Activated CD4-positive, alpha-beta memory T cell treated with anti-CD3 and anti-CD28 coated beads for 36 hours (primary cell): ENCODE data around the gene RASA3. TPM values are rescaled to one million over a fixed set of nuclear protein-coding genes. Genes with fewer than 3 reads are reported as not detected.

Source experiments
- CTCF ChIA-PET: fragments of 350-600 bp; sonication (Branson Sonifier 250); formaldehyde crosslinking; loops from one replicate; lab custom pipeline; 2021; ENCODE audit warnings: antibody characterized with exemption, inconsistent platforms; lab: Charles Lee
- POLR2A ChIA-PET: fragments of 350-600 bp; sonication (Branson Sonifier 250); formaldehyde crosslinking; loops from one replicate; lab custom pipeline; 2021; ENCODE audit warnings: antibody characterized with exemption; lab: Charles Lee
- DNase-seq: peaks from one replicate; pipeline ENCODE4 v3.0.0-alpha.2; 2020
- H3K27ac Mint-ChIP-seq: one replicate; pipeline ENCODE4 v1.8.0; 2021; ENCODE audit warnings: mixed read lengths
- H3K27me3 Mint-ChIP-seq: one replicate; pipeline ENCODE4 v1.8.0; 2021; ENCODE audit warnings: mixed read lengths
- H3K36me3 Mint-ChIP-seq: one replicate; pipeline ENCODE4 v1.8.0; 2021; ENCODE audit warnings: mixed read lengths
- H3K4me1 Mint-ChIP-seq: one replicate; pipeline ENCODE4 v1.8.0; 2021; ENCODE audit warnings: low read depth, mixed read lengths
- H3K4me3 Mint-ChIP-seq: one replicate; pipeline ENCODE4 v1.8.0; 2021; ENCODE audit warnings: mild to moderate bottlenecking, mixed read lengths
- H3K9me3 Mint-ChIP-seq: one replicate; pipeline ENCODE4 v1.8.0; 2021; ENCODE audit warnings: mixed read lengths
- intact Hi-C: fragments of 100-400 bp; cut with micrococcal nuclease; formaldehyde crosslinking; loops from one replicate; pipeline ENCODE4 v1.15.1; 2023
- total RNA-seq, 2 experiments: library from RNA; stranded (reverse); gene quantifications; one replicate each; pipeline ENCODE4 v1.2.3, GENCODE V29; 2021

RASA3 gene
- total RNA-seq, 2 experiments from 2014 or later = 45.9 to 49.3 TPM

DNA sequence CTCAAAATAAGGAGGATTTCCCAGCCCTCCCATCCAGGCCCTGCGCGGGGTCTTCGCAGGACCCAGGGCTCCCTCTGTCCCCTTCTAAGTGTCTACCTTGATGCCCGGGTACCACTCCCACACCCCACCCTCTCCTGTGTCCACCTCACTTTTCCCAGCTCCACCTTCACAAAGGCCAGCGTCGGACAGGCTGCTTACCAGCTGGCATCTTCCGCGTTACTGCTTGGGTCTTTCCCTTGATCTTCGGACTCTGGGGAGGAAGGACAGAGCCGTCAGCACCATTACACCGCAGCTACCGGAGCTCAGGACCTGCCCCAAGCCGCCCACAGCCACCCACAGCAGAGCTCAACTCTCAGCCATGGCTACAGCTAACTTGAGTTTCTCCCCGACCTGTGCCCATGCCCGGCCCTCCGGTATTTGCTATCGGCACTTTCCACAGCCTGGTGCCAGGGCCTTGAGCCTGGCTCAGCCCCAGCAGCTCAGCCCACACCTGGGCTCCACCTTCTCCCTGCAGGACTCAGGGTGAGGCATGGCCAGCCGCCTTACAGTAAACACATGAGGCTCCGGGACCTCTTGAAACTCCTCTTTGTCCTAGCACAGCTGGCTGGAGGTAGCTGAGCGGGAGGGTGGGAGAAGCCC, 162.3 kb downstream of the RASA3 start:
- Mint-ChIP-seq H3K27ac (no peak overlapping the region), H3K4me3 (no peak overlapping the region), H3K4me1 (no peaks in the 10 kb centered on the region), H3K36me3 (peaks cover 8% of the 10 kb centered on the region), H3K9me3 (no peaks in the 10 kb centered on the region), H3K27me3 (no peaks in the 10 kb centered on the region)
- ChIA-PET CTCF (no interaction called here), POLR2A (no interaction called here)
- intact Hi-C loops = no loop called here
- DNase-seq = no peak

GRCh38 chr13:113969311-113969972, 163.0 kb downstream of the RASA3 start:
- no peaks in the 10 kb centered on the region for H3K4me1 Mint-ChIP-seq
- H3K27ac Mint-ChIP-seq = no peak overlapping the region
- intact Hi-C loops = no loop called here
- POLR2A ChIA-PET = no interaction called here
- peaks cover 8% of the 10 kb centered on the region for H3K36me3 Mint-ChIP-seq
- no peaks in the 10 kb centered on the region for H3K27me3 Mint-ChIP-seq
- H3K4me3 Mint-ChIP-seq = no peak overlapping the region
- no peak for DNase-seq
- no peaks in the 10 kb centered on the region for H3K9me3 Mint-ChIP-seq
- CTCF ChIA-PET = no interaction called here

GRCh38 chr13:113968463-113969310, 163.7 kb downstream of the RASA3 start:
- DNase-seq = no peak
- Mint-ChIP-seq H3K4me1 (no peaks in the 10 kb centered on the region), H3K27me3 (no peaks in the 10 kb centered on the region), H3K36me3 (peaks cover 5% of the 10 kb centered on the region), H3K9me3 (no peaks in the 10 kb centered on the region), H3K27ac (no peak overlapping the region), H3K4me3 (no peak overlapping the region)
- CTCF ChIA-PET = no interaction called here
- intact Hi-C loops = no loop called here
- POLR2A ChIA-PET = no interaction called here

DNA sequence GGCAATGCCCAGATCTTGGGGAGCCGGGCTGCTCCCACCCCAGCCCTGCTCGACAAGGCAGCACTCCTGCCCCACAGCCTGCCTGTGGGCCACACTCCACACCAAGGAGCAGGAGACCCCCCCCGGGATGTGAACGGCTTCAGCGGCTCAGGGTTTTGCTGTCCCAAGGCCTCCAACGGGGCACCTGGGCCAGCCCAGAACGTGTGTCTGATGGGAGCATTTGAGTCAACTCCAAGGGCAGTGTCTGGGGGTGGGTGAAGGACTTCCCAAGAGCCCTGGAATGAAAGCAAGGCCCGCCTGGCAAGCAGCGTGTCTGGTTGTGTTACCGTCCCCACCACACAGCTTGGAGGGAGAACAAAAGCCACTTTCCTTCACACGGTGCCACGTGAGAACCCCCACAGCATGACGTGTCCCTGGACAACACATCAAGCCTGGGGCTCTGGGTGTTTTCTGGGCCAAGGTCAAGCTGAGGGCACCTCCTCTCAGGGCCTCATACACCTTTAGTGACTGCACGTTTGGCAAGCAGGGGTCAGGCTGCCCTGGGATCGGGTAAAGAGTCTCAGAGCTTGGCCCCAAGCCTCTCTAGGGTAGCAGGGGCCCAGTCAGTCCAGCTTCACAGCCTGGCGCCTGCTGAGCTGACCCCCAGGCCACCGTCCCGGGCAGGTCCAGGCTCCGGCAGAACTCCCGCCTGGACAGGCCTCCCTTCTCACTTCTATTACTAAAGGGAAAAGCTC, 164.5 kb downstream of the RASA3 start:
- Mint-ChIP-seq H3K4me1 (no peaks in the 10 kb centered on the region), H3K9me3 (no peaks in the 10 kb centered on the region), H3K36me3 (peaks cover 5% of the 10 kb centered on the region), H3K27me3 (no peaks in the 10 kb centered on the region), H3K27ac (no peak overlapping the region), H3K4me3 (no peak overlapping the region)
- intact Hi-C loops = no loop called here
- no peak for DNase-seq
- POLR2A ChIA-PET = no interaction called here
- CTCF ChIA-PET = no interaction called here

- no peak for DNase-seq
- H3K27ac Mint-ChIP-seq = no peak overlapping the region
- no peak overlapping the region for H3K4me3 Mint-ChIP-seq
- no peaks in the 10 kb centered on the region for H3K4me1 Mint-ChIP-seq
- intact Hi-C loops = no loop called here
- no peaks in the 10 kb centered on the region for H3K27me3 Mint-ChIP-seq
- H3K9me3 Mint-ChIP-seq = no peaks in the 10 kb centered on the region
- ChIA-PET CTCF (no interaction called here), POLR2A (no interaction called here)
- H3K36me3 Mint-ChIP-seq = peaks cover 5% of the 10 kb centered on the region
These were observed 165.2 kb downstream of the RASA3 start for GRCh38 chr13:113967206-113967720.

GRCh38 chr13:113965968-113966884, 166.2 kb downstream of the RASA3 start:
- no peak for DNase-seq
- no peaks in the 10 kb centered on the region for H3K9me3 Mint-ChIP-seq
- H3K4me1 Mint-ChIP-seq = no peaks in the 10 kb centered on the region
- POLR2A ChIA-PET = no interaction called here
- H3K36me3 Mint-ChIP-seq = peaks cover 5% of the 10 kb centered on the region
- H3K4me3 Mint-ChIP-seq = no peak overlapping the region
- no peaks in the 10 kb centered on the region for H3K27me3 Mint-ChIP-seq
- no peak overlapping the region for H3K27ac Mint-ChIP-seq
- CTCF ChIA-PET = no interaction called here
- intact Hi-C loops = no loop called here

GRCh38 chr13:113965383-113965874, 167.0 kb downstream of the RASA3 start:
- Mint-ChIP-seq H3K27ac (no peak overlapping the region), H3K36me3 (peaks cover 7% of the 10 kb centered on the region), H3K27me3 (no peaks in the 10 kb centered on the region), H3K4me1 (no peaks in the 10 kb centered on the region), H3K4me3 (no peak overlapping the region), H3K9me3 (peaks cover 2% of the 10 kb centered on the region)
- intact Hi-C loops = no loop called here
- ChIA-PET CTCF (no interaction called here), POLR2A (interaction anchor here (0.8 kb wide), 1 partner anchor 257 kb away, joined by 4 read pairs; no protein-coding TSS in a partner anchor)
- DNase-seq = no peak

GRCh38 chr13:113964251-113964995, 168.0 kb downstream of the RASA3 start:
- Mint-ChIP-seq H3K27me3 (no peaks in the 10 kb centered on the region), H3K4me3 (no peak overlapping the region), H3K9me3 (peaks cover 10% of the 10 kb centered on the region), H3K27ac (no peak overlapping the region), H3K4me1 (no peaks in the 10 kb centered on the region), H3K36me3 (peaks cover 13% of the 10 kb centered on the region)
- ChIA-PET POLR2A (interaction anchor here (0.8 kb wide), 1 partner anchor 258 kb away, joined by 4 read pairs; no protein-coding TSS in a partner anchor), CTCF (no interaction called here)
- intact Hi-C loops = no loop called here
- DNase-seq = no peak

- no peak for DNase-seq
- peaks cover 18% of the 10 kb centered on the region for H3K36me3 Mint-ChIP-seq
- H3K27ac Mint-ChIP-seq = no peak overlapping the region
- intact Hi-C loops = no loop called here
- no peaks in the 10 kb centered on the region for H3K4me1 Mint-ChIP-seq
- no peak overlapping the region for H3K4me3 Mint-ChIP-seq
- ChIA-PET CTCF (no interaction called here), POLR2A (no interaction called here)
- H3K9me3 Mint-ChIP-seq = peaks cover 15% of the 10 kb centered on the region
- no peaks in the 10 kb centered on the region for H3K27me3 Mint-ChIP-seq
These were observed 169.0 kb downstream of the RASA3 start for GRCh38 chr13:113963376-113963775.

GRCh38 chr13:113962975-113963374, 169.4 kb downstream of the RASA3 start:
- POLR2A ChIA-PET = no interaction called here
- Mint-ChIP-seq H3K36me3 (peaks cover 19% of the 10 kb centered on the region), H3K27ac (no peak overlapping the region), H3K4me1 (no peaks in the 10 kb centered on the region), H3K4me3 (no peak overlapping the region), H3K9me3 (peaks cover 15% of the 10 kb centered on the region), H3K27me3 (no peaks in the 10 kb centered on the region)
- no peak for DNase-seq
- CTCF ChIA-PET = no interaction called here
- intact Hi-C loops = no loop called here
